Heart left ventricle (tissue), 13 donors: Measurements from ENCODE around the gene PVR.

Experiments
- POLR2A ChIP-seq, 2 donors: fragments of 450-650 bp; IDR thresholded peaks; one replicate each; pipeline ENCODE4 v1.6.1; 2017; ENCODE audit warnings: antibody characterized with exemption in 2 of 2, mild to moderate bottlenecking in 2 of 2, moderate library complexity in 2 of 2
- TF ChIP-seq, protein P1 (sequence below), 12 donors: fragments of 200-600 bp; sonication (generic) in 4 of 12; IDR thresholded peaks; one replicate each; pipeline versions ENCODE4 v1.5.0 to v1.8.0; 2018 to 2022; ENCODE audit warnings: antibody characterized with exemption in 12 of 12, mild to moderate bottlenecking in 5 of 12
- donor health status: ischemic (EF 13 %, LVEDD 7.1; RV severe dilation, severe dysfunction).
- donor health status: DM: no; HTN: yes; CAD: no.
- donor health status: DM: no; HTN: no; CAD: no.
- donor health status: ischemic (EF 25% LVEDD 6.9; RV normal size, moderate dysfunction).
- donor health status: ischemic (EF 25% LVEDD 5.7; RV mildly dilated, moderate dysfunction).
- donor health status: ischemic (EF 35%, LVEDD 5.7; RV mildly dilated, moderate dysfunction).
- donor health status: nonischemic (EF 11% LVEDD 7.7; RV severe dilation, severe dysfunction).
- donor health status: DM: yes; HTN: yes; CAD: no.
- donor health status: PGD.
- donor health status: ischemic (EF 29% LVEDD 5.4; RV normal size, mild dysfunction).
- donor health status: nonischemic (EF 23%, LVEDD 6.1; RV moderate dilation, normal function).

GRCh38 chr19:44682807-44683206, 39.1 kb downstream of the PVR start:
- TF ChIP-seq, protein P1, sequence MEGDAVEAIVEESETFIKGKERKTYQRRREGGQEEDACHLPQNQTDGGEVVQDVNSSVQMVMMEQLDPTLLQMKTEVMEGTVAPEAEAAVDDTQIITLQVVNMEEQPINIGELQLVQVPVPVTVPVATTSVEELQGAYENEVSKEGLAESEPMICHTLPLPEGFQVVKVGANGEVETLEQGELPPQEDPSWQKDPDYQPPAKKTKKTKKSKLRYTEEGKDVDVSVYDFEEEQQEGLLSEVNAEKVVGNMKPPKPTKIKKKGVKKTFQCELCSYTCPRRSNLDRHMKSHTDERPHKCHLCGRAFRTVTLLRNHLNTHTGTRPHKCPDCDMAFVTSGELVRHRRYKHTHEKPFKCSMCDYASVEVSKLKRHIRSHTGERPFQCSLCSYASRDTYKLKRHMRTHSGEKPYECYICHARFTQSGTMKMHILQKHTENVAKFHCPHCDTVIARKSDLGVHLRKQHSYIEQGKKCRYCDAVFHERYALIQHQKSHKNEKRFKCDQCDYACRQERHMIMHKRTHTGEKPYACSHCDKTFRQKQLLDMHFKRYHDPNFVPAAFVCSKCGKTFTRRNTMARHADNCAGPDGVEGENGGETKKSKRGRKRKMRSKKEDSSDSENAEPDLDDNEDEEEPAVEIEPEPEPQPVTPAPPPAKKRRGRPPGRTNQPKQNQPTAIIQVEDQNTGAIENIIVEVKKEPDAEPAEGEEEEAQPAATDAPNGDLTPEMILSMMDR (IDR thresholded peaks at IDR 0.05), result no peak
- TF ChIP-seq POLR2A (IDR thresholded peaks at IDR 0.05), result no peak
